Right renal pelvis (tissue), 4 donors: Measurements from ENCODE around the gene MTUS2. TPM values are rescaled to one million over a fixed set of nuclear protein-coding genes. Genes with fewer than 3 reads are reported as not detected.

Source experiments
- DNase-seq, 4 donors: peaks; one replicate each; pipeline ENCODE4 v3.0.0-alpha.2; 2013; ENCODE audit warnings: low read depth in 4 of 4, low spot score in 3 of 4, missing footprints in 1 of 4
- polyA plus RNA-seq, 4 donors: library from polyadenylated mRNA; unstranded; fragments of 120-200 nt; gene quantifications; one replicate each; pipeline ENCODE4 v1.2.1, GENCODE V29; 2013; ENCODE audit not compliant: insufficient read length in 4 of 4

The MTUS2 gene
- 1 to 10 TPM in 2 of 4 donors, under 1 TPM in 2; 0.89 to 1.7 (median 1.2) TPM for polyA plus RNA-seq

GRCh38 chr13:28820099-28821051, at the start of gene MTUS2:
TSS of gene MTUS2 (plus strand) at chr13:28820339.
- DNase-seq: no peak

DNA sequence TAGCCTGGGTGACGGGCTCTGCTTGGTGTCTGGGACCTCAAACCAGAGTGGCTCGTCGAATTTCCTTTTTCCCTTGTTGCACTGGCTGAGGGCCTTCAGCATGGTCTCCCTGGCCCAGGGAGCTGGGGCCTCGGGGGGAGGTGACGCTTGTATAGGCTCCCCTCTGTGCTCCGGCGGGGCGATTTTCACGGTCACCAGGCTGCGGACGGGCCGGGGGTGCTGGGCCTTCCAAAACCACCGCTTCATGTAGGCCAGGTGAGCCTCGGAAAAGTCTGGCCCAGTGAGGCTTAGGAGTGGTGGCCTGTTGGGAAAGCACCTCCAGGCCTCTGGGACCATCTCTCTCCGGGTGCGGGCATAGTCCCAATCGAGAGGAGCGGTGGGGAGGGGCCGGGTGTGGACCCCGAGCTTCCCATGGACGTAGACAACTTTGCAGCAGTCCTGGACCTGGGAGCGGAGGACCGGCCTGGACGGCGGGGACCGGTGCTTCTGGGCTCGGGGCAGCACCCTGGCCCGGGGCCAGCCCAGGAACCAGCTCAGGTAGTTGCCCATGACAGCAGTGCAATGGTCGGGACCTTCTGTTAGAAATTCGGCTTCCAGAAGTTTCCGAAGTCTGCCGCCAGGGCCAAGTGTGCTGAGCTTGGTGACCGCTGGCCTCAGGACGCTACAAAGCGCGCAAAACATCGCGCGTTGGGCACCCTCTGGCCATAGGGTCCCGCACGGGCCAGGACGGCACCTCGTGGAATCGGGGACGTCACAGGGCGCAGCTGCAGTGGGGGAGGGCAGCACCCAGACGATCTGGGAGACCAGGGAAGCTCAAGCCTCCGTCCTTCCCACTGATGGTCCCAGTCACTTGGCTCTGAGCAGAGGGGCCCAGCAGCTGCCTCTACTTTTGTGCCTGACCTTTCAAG, 41.6 kb upstream of the MTUS2 start:
- DNase-seq: no peak

DNA sequence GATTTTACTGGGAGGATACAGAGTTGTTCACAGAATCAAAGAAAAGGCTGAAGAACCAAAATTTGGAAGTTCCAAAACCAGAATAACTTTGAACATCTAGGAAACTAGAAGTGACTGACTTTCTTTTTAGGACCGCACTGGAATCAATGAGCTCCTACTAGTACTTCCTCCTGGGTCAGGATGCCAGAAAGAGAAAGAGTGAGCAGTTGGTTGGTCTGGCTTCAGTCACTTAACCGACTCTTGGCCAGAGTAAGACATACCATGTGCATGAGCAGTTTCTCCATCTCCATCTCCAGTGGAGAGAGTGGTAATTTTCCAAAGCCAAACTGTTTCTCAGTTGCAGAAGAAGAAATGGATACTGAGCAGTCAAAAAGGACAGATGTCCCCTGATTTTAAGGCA, 27.1 kb upstream of the MTUS2 start:
- no peak for DNase-seq

- DNase-seq: no peak
These were observed 25.7 kb upstream of the MTUS2 start for GRCh38 chr13:28794396-28794795.

DNA sequence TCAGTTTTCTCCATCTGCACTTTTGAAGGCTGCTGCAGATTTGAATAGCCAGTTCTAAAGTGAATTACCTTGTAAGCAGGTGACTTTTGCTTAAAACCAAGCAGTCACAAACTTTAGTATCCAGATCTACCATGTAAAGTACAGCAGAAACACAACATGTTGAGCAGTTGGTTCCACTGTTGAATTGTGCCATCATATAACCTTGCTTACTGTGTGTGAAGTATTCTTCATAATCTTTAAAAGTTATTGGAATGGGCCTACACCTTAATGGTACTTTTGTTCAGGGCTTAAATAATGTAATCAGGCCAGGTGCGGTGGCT, 23.2 kb upstream of the MTUS2 start:
- no peak for DNase-seq

DNA sequence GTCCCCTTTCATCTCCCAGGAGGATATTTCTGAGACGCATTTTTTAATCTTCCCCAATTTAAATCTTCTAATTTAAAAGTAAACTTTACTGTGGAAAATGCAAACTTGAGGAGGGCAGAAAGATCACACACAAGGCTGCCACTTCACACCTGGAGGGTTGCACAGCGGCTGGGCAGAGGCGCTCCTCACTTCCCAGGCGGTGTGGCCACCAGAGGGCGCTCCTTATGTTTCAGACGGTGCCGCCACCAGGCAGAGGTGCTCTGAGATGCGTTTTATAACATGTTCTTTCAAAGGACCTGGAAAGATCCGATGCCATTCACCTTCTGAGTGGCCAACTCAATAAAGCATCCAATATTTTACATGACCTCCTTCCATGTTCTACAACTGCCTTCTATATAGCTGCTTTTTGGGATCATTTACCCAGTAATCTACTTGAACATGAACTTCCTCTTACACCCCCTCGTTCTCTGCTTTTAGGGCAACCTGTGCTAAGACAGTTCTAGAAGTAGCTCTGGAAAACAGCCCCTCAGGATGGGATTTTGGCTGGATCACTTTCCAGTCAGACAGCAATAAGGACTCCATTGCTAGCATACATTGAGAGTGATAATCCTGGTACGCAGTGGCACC, 14.8 kb upstream of the MTUS2 start:
- no peak for DNase-seq

DNA sequence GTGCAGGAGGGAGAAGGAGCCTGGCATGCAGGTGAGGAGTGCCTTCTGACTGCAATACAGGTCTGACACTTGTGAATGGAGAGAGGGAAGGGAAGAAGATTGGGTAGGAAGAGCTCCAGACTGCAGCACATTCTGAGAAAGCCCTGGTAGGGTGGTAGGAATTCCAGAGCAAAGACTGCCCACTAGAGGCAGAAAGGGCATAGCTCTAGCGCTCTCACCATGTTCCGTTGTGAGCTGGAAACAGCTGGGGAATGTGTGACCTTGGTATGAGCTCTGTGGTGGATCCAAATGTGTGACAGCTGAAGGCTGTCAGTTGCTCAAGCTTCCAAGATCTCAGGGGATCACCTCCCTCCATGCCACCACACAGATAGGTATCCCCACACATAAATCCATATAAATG, 2.9 kb upstream of the MTUS2 start:
- DNase-seq: no peak

- no peak for DNase-seq
These were observed 951 bp upstream of the MTUS2 start for GRCh38 chr13:28819046-28819730.

DNA sequence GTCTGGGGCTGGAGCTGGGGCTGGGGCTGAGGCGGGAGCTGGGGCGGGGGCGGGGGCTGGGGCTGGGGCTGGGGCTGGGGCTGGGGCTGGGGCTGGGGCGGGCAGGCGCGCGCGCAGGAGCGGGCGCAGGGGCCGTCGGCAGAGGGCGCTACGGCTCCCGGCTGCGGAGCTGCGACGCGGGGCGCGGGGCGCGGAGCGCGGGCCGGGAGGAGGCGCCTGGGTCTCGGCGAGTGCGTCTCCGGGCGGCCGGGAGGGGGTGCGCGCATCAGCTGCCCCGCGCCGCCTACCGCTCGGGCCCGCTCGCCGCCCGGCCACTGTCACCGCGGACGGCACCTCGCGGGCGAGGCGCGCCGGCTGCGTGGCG, 422 bp upstream of the MTUS2 start:
- DNase-seq: no peak

- no peak for DNase-seq
These were observed 2.0 kb downstream of the MTUS2 start for GRCh38 chr13:28822151-28822550.

DNA sequence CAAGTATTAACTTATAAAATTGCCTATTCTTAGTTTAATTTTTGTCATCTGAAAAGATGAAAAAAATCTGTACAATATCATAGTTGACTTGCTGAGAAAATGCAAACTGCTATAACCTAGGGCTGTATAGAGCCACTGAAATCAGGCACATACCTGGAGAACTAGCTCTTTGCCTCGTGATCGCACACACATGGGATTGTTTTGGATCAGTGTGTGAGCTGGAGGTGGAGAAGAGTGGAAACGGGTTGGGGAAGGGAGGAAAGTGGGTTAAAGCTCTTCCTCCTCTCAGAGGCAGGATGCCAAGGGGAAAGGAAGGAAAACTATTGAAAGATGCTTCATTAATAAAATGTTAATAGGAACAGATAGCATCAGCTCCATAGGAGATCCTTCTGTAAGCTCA, 2.7 kb downstream of the MTUS2 start:
- no peak for DNase-seq

- no peak for DNase-seq
These were observed 5.2 kb downstream of the MTUS2 start for GRCh38 chr13:28825379-28825778.

DNA sequence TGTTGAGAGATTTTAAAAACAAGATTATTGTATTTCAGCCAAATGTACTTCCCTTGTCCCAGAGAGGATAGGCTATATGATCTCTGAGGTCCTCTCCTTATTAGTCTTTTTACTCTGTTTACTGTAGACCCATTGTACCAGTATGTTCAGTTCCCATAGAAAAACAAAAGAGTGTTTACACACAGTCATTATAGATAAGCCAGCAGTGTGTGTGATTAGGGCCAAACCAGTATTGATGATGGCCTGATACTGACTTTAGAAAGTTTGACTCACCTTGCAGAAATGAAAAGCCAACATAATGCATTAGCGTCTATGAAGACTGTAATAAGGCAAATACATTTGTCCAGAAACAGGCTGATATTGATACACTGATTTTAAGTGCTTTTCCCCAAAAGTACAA, 6.2 kb downstream of the MTUS2 start:
- no peak for DNase-seq

GRCh38 chr13:28830580-28830979, 10.4 kb downstream of the MTUS2 start:
- DNase-seq: no peak

- no peak for DNase-seq
These were observed 11.0 kb downstream of the MTUS2 start for GRCh38 chr13:28831117-28831516.

- DNase-seq: no peak
These were observed 17.0 kb downstream of the MTUS2 start for GRCh38 chr13:28837111-28837510.

DNA sequence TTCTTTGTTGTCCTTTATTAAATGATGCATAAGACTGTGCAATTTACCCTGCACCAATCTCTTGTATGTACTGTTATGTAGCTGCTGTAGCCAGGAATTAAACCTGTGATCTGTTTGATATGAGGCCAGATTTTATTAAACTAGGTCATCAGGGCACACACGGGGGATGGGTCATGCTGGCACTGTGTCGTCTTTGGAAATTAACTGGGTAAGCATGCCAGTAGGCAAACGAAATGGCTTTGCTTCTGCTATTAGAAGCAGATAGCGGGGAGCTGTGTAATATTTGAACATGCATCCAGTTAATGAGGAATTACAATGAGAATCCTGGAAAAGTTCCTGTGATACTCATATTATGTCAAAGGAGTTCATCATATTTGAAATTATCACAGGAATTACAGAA, 23.5 kb downstream of the MTUS2 start:
- DNase-seq: no peak

DNA sequence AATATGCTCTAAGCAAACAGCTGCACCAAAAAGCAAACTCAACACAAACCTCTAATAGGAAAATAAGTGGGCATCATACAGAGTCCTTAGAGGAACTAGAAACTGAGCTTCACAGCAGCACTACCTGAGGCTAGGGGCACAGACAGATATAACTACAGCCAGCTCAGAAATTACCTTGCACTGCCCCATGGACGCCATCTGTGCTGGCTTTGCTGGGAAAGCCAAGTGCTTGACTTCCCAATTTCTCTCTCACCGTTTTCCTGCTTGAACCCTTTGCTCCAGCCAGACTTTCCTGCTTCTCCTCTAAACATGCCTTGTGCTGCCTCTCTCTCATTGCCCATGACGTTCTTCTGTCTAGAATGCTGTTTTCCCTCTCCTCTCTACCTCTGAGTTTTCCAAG, 29.3 kb downstream of the MTUS2 start:
- no peak for DNase-seq

DNA sequence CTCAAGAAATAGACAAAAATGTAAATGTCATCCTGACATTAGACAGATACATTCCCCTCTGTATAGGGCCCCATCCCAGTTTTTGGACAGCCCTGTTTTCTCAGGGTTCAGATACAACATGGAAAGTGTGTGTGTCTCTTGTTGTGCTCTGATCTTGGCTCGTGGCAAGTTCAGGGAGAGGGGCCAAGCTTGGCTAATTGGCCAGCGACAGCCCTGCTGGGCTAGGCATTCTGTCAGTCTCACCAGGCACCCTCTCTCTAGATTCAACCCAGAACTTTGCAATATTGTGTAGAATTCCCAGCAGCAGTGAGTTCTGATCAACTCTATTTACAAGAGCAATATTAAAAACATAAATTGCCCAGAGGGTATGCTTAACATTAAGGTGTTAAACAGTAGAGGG, 30.1 kb downstream of the MTUS2 start:
- DNase-seq: no peak

DNA sequence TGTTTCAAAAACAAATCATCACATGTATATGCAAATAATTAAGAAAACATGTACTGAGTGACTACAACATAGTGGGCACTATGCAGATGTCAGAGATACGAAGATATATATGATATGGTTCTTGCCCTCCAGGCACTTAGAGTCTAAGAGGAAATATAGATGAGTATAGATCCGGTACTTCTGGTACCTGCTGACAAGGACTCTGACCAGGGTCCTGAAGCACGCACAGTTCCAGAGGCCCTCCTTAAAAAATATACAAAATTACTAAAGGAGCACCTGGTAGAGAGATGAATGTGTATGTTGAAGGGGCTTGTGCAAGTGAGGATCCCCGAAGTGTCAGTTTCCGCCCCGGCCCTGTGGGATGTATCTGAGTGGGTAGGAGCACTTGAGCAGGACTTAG, 31.3 kb downstream of the MTUS2 start:
- no peak for DNase-seq

- DNase-seq: no peak
These were observed 34.5 kb downstream of the MTUS2 start for GRCh38 chr13:28854657-28855056.
